NOMO-1 (cell line): ENCODE data around the gene ELK4.

Experiments used
- DNase-seq, 2 experiments: peaks; one replicate each; lab custom pipeline; 2025; ENCODE audit not compliant: unreplicated experiment in 2 of 2; lab: John Stamatoyannopoulos, UW

The ELK4 gene

GRCh38 chr1:205569411-205570172 is 62.2 kb downstream of the ELK4 start:
- DNase-seq: no peak

- DNase-seq: no peak
Measured at GRCh38 chr1:205568469-205569361, 63.1 kb downstream of the ELK4 start.

GRCh38 chr1:205568135-205568468 is 63.7 kb downstream of the ELK4 start:
- no peak for DNase-seq

- no peak for DNase-seq
Measured at GRCh38 chr1:205567716-205568115, 64.1 kb downstream of the ELK4 start.

GRCh38 chr1:205565799-205566198 is 66.0 kb downstream of the ELK4 start:
- DNase-seq: no peak

- no peak for DNase-seq
Measured at GRCh38 chr1:205563927-205564441, 67.8 kb downstream of the ELK4 start.

GRCh38 chr1:205561501-205562203 is 70.2 kb downstream of the ELK4 start:
- no peak for DNase-seq
